Renal cortical epithelial cell (primary cell): ENCODE data around the gene RASGRF2. TPM values are rescaled to one million over a fixed set of nuclear protein-coding genes. Genes with fewer than 3 reads are reported as not detected.
A peak's percentile ranks its signal among the peaks of the same experiment; 100 is the strongest.

Experiments
- DNase-seq: peaks from one replicate; pipeline ENCODE4 v3.0.0-alpha.2; 2011; ENCODE audit warnings: low read depth
- total RNA-seq: library from RNA; depleted of rRNA; stranded (reverse); fragments of >200 nt; gene quantifications from 2 replicates; pipeline ENCODE4 v1.2.3, GENCODE V29; 2014

RASGRF2 gene
- total RNA-seq, 1 donor from 2014 or later, result 34.2 TPM

DNA sequence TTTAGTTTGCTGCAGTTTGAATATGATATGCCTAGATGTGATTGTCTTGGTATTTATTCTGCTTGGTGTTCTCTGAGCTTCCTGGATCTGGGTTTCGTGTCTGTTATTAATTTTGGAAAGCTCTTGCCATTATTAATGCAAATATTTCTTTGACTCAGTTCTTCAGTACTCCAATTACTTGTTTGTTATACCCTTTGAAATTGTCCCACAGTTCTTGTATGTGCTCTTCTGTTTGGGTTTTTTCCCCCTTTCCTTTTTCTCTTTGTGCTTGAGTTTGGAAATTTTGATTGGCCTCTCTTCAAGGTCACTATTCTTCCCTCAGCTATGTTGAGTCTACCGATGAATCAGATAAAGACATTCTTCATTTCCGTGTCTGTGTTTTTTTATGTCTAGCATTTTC lies 176.4 kb downstream of the RASGRF2 start:
- DNase-seq, result no peak

DNA sequence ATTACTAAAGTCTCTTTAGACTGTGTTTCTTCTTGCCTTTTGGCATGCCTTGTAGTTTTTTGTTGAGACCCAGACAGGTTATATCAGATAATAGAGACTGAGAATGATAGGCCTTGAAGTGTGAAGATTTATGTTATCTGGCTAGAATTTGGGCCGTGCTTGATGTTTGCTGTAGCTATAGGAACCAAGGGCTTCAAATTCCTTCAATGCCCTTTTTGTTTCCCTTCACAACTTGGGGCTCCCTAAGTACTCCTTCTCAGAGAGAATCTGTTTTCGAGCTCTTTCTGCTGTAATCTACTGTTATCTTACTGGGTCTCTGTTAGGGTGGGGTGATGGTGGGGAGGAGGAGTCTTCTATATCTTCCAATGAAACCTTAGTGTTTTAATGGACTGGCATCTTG lies 177.7 kb downstream of the RASGRF2 start:
- no peak for DNase-seq

DNA sequence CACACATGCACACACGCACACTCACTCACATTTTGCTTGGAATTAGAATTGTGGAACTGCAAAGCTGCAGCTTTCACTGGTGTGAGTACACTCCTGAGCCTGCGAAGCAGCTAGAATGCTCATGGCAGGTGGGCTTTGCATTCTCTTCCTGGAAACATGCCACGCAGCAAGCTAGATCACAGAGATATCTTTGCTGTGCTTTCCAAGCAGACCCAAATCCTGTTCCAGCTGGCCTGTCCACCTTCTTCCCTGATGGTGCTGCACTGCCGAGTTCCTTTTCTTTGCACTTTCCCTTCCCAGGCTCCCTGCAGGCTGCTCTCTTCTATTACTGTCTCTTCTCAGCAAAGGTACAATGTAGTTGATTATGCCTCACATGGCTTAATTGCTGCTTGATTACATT lies 180.3 kb downstream of the RASGRF2 start:
- no peak for DNase-seq

DNA sequence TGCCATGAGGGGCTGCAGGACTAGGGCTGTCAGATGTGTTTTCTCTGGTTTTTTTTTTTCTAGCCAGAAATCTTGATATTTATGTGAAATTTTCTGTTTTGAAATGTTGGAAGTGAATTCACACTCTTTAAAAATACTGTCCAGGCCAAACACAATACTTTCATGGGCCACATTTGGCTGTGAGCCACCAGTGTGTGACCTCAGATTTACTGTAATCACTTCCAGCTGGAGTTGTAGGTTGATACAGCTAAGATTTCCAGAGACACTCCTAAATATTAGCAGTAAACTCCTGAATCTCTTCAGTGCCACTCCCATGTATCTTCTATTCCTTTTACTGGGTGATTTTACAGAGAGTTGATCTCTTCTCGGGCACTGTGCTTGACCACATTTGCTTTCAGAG lies 180.8 kb downstream of the RASGRF2 start:
- DNase-seq, result no peak

DNA sequence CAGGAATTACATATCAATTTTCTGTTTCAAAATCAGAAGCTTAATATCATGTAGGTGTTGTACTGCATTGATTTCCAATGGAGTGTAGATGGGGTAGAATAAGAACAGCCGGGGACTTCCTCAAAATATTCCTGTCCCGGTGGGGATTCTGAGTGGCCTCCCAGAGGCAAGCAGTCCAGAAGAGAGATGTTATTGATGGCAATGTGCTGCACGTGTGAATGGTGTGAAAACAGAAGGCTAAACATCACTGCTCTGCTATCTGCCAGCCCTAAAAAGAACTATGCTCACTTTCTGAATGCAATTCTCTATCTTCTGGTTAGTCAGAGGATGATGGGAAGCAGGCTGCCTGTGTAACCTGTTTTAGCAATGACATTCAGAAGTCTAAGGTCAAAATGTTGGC lies 181.9 kb downstream of the RASGRF2 start:
- no peak for DNase-seq

DNA sequence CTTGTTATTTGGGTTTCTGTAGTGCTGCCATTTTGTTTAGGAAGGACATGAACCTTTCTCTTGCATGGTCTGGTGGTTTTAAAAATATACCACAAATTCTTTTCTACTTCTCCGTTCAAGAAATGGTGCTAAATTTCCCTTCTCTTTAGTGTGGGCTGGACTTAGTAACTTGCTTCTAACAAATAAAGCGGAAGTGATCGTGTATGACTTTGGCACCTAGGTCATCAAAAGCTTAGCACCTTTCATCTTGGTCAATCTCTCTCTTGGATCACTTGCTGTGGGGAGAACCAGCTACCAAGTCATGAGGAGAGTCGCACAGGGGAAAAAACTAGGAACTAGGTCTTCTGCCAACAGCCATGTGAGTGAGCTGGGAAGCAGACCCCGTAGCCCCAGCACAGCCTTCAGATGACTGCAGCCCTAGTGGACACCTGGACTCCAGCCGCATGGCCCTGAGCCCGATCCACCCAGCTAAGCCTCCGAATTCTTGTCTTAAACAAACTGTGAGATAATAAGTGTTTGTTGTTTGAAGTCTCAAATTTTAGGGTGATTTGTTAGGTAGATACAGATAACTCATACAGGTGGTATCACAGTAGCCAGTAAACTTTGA lies 185.3 kb downstream of the RASGRF2 start:
- DNase-seq, result no peak

DNA sequence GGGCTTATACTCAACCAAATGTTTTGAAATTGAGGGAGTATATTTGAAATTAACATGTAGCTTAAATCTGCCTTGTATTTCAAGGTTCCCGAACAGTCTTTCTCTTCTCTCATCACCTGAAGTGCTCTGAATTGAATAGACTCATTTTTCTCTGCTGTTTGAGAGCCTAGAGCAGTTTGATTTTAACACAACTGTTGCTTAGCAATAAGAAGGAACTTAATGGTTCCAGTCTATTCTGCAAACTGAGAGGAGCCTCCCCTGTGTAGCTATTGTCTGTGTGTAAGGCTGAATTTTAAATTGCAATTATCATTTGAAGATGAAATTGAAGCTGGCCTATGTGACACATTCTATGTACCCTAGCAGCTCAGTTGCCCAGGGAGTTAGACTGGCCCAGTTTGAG lies 185.9 kb downstream of the RASGRF2 start:
- no peak for DNase-seq

DNA sequence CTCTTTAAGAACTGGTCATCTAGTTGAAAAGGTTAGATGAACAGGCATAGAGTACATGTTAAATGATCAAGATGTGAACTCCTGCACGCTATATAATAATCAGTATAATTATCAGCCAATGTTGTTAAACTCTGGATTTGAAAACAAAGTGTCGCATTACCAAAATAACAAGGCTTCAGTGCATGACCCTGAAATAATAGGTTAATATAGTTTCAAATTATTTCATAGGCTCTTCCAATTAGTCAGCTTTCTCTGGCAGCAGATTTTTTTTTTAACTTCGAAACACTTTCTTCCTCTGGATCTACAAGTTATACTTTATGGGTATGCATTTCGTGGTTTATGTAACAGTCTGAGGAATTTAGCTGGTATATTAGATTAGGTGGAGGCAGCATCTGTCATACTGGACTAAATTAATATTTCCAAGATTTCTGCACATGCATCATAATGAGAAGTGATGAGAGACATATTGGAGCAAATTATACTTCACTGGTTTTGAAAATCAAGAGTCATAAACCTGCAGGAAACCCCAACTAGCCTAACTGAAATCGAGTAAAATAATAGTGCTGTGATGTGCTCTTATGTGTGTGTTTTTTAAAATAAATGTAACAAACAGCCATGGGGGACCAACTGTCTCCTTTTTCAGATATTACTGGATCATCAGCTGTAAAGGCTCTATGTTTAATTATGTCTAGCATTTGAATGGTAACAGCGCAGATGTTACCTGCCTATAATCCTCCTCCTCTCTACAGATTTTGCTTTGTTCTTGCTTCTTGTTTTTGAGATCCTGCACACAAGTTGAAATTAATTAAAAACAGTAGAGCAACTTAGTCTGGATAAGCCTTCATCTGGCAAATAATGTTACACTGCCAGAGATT lies 187.1 kb downstream of the RASGRF2 start:
- no peak for DNase-seq

DNA sequence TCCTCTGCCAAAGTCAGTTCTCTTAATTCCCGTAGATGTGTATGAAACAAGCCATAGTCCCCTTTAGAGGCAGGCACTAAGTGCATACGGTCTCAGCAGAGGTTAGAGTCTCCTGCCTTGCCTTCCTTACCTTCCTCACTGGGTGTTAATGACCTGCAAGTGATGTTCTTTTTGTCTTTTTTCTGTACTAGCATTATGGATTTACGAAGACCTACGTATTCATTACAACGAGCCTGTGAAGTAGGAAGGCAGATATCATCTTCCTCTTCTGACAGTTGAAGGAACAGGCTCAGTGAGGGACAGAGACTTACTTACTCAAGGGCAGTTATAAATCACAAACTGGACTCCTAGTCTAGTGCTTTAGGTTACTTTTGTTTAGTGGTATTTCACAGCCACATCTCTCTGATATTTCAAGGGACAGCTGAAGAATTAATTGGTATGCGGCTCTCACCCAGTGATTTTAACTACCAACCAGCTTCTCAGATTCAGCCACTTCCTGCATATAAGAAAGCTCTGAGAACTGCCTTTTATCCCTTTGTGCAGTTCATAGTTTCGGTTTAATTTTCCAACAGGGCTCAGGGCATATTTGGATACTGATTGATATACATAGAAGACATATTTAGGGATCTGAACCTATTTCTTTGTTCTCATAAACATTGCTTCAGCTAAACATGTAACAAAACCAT lies 187.9 kb downstream of the RASGRF2 start:
- DNase-seq, result no peak

DNA sequence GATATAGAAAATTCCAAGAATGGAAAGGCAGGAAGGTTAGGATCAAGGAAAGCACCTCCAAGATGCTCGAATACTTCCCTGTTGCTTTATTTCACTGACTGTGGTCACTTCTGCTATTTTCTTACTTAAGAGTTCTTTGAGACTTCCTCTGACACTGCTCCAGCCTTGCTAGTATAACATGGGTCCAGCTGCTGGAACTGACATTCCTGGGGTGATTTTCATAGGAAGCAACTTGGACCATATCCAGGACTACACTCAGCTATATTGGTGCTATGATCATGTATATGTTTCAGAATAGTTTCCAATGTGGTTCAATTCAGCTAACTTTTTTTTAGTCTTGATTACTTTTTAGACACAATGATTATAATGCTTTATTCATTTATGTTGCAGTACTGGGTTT lies 191.4 kb downstream of the RASGRF2 start:
- DNase-seq, result peak; percentile 13

DNA sequence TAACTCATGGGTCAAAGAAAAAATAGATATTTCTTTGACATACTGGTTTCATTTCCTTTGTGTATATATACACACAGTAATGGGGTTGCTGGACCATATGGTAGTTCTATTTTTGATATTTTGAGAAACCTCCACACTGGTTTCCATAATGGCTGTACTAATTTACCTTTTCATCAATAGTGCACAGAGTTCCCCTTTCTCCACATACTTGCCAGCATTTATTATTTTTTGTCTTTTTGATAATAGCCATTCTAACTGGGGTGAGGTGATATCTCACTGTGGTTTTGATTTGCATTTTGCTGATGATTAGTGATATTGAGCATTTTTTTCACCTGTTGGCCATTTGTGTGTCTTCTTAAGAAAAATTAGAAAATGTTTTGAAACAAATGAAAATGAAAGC lies 194.6 kb downstream of the RASGRF2 start:
- no peak for DNase-seq

DNA sequence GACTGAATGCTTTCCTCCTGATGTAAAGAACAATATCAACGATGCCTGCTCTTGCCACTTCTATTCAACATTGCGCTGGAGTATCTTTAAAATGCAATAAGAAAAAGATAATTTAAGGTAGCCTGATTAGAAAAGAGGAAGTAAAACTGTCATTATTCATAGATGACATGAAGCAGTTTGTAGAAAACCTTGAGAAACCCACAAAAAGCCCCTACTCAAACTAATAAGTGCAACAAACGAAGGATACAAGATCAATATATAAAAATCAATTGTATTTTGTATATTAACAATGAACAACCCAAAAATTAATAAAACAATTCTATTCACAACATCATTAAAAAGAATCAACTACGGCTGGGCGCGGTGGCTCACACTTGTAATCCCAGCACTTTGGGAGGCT lies 196.6 kb downstream of the RASGRF2 start:
- no peak for DNase-seq

DNA sequence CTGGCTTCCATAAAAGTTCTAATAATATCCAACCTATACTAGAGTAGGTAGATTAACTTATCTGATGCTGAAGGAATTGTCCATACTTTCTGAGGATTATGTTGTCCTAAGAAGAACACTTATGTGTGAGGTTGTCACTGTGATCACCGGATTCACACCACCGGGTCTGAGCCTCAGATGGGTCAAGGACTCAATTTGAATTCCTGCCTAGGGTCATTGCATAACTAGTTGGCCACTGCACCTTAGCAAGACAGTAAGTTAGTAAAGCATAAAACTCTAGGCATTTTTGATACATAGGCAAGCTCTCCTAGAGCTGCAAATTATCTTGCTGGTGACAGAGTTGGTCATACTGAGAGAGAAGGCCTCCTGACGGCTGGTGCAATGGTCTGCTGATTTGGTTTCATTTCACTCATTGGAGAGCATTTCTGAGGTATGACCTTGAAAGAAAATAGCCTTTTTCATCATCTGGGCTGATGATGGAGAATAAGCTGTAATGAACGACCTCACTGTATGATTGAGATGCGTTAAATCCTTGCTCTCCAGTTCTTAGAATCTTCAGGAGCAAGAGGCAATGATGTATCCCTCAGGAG lies 200.9 kb downstream of the RASGRF2 start:
- no peak for DNase-seq

DNA sequence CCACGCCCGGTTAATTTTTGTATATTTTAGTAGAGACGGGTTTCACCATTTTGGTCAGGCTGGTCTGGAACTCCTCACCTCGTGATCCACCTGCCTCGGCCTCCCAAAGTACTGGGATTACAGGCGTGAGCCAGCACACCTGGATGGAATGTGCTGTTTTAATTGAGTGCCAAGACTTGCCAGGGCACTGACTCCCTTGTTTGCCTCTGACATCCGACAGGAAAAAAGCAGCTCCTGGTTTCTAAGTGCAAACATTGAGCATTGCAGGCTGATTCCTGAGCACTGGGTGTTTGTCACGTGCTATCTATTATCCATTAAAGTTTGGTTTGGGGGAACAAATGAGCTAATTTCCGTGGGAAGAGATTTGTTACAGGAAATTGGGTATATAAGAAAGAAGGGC lies 202.3 kb downstream of the RASGRF2 start:
- DNase-seq, result no peak

DNA sequence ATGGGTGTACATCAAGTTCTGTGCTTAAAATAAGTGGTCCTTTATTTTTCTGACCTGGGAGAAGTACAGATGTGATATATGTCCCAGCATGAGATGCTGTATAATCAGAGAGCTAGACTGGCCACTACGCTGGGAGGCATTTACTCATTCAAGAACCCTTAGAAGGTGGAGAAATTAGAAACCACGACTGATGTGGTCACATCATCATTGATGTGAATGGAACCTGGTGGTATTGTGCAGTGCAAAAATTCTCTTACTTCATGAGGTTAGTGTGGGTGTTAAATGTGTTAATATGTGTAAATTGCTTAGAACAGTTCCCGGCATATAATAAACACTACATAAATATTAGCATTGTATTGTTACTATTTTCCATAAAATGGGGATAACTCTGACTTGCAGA lies 203.5 kb downstream of the RASGRF2 start:
- no peak for DNase-seq

DNA sequence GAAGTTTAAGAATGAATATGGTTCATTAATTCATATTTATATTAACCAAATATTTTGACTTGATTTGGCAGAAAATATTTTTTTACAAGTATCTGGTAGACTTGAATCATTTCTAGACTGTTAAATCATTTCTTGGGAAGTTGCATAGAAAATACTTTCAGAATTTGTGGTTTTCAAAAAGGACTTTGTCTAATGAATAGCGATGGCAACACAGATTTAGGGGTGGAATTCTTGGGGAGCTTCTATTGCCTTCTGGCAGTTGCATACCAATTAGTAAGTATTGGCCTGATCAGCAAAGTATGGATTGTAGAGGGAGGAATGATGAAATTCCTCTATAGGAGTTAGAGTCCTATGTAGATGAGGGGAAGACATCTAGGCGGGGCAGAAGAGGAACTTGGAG lies 204.3 kb downstream of the RASGRF2 start:
- no peak for DNase-seq

DNA sequence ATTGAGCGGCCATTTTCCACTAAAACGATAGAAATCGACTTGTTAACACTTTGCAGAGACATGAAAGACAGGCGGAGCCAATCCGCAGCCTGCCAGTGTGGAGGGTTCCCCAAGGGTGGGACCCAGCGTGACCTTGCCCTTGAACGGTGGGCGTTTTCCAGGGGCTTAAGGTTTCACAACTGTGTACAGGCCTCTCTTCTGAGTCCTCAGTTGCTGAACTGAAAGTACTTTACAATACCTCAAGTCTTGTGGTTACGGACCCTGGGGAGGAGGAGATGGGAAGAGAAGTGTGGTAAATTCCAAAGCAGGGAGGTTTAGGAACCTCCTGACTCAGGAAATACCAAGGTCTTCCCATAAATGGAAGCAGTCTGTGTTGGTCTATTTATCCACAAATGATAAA lies 204.8 kb downstream of the RASGRF2 start:
- DNase-seq, result peak; percentile 62

DNA sequence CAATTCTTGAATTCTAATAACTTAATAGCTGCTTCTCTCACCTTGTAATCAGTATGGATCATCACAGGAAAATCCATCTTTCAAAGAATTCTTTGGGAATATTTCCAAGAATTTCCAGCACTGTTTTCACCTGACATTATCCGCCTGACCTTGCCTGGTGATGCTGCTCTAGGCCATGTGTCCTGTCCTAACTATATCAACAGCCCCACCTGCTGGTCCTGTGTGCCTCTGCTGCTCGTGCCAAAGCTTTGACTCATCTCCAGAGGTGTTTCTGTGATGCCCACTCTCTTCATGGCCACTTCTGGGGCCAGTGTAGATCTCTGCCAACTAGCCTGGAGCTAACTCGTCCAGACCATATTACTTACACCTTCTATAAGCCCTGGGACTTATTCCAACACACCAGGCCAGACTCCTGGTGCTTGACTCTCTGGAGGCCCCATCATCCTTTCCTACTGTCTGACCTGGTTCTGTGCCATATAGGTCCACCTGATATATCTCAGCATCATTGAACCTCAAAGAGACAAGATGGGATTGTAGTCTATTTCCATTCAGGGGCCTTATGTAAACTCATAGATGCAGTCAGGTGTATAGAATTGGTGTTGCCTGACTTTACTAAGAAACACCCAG lies 205.4 kb downstream of the RASGRF2 start:
- peak; percentile 73 for DNase-seq

DNA sequence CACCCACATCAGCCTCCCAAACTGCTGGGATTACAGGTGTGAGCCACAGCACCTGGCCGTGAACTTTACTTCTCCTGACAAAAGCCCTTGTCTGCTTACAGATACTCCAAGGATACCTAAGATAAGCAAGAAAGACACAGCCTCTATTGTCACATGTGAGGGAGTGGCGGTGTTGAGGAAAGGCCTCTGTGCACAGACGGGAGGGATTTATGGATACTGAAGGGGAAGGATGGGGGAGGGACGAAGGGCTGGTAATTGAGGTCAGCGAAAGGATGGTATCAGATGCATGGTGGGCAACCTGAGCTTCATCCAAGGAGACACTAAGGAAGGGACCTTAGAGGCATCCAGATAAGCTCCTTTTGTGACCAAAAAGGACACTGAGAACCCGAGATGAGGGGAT lies 206.3 kb downstream of the RASGRF2 start:
- DNase-seq, result no peak

DNA sequence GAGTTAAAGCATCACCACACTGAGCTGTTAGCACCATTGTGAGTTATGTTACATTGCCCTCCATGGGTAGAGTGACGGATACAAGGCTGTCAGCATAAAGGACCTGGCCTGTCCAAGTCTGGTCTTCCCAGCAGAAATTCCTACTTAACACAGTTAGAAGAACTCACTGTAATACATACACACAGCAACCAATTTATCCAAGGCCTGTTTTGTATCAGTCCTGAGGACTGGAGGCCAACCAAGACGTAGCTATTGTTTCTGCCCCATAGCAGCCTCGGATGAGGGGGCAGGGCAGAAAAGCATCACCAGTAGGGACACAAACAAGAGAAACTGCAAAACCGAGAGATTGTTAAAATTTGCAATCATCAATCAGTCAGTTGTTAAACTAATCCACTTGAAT lies 206.9 kb downstream of the RASGRF2 start:
- DNase-seq, result no peak

DNA sequence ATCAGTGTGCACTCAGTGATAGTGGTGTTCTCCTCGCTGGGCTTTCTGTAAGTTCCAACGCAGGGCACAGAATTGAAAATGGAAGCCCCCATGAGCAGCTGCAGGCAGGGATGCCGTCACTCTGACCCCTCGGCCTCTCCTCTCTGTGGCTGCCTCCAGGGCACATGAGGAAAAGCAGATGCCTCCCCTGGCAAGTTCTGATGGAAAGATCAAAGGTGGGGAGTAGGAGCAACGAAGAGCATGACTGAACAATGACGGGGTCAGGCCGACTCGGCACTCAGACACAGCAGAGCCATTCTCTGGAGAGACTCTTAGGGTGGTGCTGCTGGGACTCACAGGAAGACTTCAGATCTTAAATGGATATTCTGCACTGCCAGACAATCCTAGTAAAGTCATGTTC lies 207.4 kb downstream of the RASGRF2 start:
- no peak for DNase-seq

DNA sequence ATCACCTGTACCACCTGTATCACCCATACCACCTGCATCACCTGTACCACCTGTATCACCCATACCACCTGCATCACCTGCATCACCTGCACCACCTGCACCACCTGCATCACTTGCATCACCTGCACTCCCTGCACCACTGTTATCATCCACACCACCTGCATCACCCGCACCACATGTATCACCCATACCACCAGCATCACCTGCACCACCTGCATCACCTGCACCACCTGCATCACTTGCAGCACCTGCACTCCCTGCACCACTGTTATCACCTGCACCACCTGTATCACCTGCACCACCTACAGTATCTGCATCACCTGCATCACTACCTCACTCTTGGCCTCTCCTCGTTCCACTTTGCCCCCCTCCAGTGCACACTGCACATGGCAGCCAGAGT lies 209.8 kb downstream of the RASGRF2 start:
- no peak for DNase-seq
